GM19455 (cell line): Measurements from ENCODE around the gene ELMOD3.
"Not testable (repeated sequence)": the region's sequence is repeated elsewhere in the genome, so short reads cannot be mapped to it uniquely, and the experiment has no call there.

Source experiments
- ATAC-seq: cut with Tn5 transposase; IDR thresholded peaks from one replicate; pipeline ENCODE4 v1.9.1; 2021; ENCODE audit not compliant: unreplicated experiment

ELMOD3 gene

DNA sequence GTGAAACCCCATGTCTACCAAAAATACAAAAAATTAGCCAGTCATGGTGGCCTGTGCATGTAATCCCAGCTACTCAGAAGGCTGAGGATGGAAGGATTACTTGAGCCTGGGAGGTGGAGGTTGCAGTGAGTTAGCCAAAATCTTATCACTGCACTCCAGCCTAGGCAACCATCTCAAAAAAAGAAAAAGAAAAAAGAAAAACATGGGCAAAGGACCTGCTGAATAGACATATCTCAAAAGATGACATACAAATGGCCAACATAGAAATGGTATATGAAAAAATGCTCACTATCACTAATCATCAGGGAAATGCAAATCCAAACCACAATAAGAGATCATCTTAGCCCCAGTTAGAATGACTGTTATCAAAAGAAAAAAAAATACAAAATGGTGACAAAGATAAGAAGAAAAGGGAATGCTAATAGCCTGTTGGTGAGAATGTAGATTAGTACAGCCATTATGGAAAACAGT, 25.4 kb upstream of the ELMOD3 start:
- ATAC-seq: no peak

DNA sequence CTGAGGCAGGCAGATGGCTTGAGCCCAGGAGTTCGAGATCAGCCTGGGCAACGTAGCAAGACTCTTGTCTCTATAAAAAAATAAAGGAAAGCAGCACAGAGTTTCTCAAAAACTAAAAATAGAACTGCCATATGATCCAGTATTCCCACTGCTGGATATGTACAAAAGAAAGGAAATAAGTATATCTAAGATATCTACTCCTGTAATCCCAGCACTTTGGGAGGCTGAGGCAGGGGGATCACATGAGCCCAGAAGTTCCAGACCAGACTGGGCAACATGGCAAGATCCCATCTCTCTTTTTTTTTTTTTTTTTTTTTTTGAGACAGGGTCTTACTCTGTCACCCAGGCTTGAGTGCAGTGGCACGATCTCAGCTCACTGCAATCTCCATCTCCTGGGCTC, 24.9 kb upstream of the ELMOD3 start:
- ATAC-seq: not testable (repeated sequence)

DNA sequence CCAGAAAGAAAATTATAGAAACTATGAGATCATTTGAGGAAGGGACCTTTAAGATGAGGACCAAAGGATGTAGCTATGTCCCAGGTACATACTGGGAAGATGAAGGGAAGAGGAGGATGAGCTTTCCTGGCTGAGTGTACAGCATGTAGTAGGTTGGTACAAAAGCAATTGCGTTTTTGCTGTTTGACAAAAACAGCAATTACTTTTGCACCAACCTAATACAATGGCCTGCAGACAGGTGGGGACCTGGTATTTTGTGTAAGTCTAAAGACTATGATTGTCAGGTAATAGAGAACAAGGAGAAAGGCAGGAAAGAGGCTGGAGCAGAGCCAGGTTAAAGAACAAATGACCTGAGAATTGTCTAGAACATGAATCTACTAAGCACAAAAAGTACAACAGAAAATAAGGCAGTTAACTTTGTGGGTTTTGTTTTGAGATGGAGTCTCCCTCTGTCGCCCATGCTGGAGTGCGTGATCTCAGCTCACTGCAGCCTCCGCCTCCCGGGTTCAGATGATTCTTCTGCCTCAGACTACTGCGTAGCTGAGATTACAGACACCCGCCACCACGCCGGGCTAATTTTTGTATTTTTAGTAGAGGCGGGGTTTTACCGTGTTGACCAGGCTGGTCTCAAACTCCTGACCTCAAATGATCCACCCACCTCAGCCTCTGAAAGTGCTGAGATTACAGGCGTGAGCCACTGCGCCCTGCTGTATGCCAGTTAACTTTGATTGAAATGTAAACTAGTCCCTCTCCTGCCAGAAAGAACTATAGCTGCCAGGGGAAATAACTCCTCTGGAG, 23.5 kb upstream of the ELMOD3 start:
- ATAC-seq: no peak

DNA sequence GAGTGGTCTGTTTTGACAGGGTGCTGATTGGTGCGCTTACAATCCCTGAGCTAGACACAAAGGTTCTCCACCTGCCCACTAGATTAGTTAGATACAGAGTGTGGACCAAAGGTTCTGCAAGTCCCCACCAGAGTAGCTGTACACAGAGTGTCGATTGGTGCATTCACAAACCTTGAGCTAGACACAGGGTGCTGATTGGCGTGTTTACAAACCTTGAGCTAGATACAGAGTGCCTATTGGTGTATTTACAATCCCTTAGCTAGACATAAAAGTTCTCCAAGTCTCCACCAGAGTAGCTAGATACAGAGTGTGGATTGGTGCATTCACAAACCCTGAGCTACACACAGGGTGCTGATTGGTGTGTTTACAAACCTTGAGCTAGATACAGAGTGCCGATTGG, 20.7 kb upstream of the ELMOD3 start:
- not testable (repeated sequence) for ATAC-seq

DNA sequence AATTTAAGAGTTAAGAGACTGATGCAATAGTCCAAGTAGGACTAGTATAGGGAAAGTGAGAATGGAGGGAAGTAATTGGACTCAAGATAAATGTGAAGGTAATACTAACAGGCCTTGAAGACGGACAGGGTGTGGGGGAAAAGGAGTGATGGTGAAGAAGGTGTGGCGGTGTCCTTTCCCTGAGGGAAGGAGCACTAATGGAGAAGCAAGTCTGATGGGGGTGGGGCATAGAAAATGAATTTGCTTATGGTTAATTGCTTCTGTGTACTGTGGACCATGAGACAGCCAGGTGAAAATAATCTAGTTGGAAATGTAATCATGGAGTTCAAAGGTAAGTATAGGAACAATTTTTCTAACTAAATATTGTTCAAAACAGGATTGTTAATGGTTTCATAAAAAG, 19.6 kb upstream of the ELMOD3 start:
- no peak for ATAC-seq

DNA sequence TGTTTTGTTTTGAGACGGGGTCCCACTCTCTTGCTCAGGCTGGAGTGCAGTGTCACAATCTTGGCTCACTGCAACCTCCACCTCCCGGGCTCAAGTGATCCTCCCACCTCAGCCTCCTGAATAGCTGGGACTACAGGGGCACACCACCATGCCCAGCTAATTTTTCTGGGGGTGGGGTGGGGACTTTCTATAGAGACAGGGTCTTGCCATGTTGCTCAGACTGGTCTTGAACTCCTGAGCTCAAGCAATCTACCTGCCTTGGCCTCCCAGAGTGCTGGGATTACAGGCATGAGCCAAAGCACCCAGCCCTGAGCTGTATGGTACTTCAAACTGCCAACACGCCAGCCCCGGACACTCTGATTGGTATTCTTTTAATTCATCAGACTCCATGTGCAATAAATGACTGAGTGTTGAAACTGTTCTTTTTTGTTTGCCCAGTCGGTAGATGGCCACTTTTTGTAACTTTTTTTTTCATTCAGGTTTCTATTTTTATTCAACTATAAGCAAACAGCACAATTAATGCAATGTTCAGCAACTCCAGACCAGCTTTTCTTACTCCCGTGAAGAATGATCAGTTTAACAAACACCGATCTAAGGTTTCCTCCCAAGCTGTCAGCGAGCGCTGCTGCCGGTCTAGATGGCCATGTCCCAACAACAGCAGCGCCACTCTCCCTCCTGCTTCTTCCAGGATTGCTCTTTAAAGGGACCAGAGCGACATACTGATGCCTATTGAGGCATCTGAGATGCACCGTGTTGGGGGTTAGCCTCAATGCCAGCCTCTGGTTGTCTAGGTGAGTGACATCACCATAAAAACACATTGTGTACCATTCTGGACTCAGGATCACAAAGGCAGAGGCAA, 14.3 kb upstream of the ELMOD3 start:
- ATAC-seq: no peak

DNA sequence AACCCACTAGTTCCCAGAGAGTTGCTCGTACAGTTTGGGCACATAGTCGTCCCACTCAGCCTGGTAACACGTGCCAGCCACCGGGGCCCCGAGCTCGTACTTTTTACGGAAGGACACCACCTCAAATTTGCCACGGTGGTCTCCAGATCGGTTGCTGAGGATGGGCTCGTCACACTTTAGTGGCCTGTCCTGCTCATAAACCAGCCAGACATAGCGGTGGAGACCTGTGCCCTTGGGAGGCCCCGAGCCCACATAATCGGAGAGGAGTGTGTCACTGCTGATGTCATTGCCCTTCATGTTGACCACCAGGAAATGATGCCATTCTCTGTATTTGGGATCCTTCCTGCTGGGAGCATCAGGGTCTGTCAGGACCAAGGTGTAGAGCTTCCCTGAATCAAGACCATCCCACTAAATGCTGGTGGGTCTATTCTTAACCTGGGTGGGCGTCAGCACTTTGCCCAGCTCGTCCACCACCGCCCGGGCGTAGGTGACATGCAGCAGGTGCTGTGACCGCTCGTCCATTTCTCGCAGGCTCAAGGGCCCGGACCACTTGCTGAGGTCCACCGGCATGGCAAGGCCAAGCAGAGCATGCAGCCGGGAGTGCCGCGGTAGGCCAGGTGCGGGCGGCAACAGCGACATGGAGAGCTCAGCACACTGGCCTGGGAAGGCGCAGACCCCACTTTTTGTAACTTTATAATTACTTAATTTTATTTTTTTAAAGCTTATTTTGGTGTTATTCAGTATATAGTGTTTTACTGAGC, 13.1 kb upstream of the ELMOD3 start:
- no peak for ATAC-seq

DNA sequence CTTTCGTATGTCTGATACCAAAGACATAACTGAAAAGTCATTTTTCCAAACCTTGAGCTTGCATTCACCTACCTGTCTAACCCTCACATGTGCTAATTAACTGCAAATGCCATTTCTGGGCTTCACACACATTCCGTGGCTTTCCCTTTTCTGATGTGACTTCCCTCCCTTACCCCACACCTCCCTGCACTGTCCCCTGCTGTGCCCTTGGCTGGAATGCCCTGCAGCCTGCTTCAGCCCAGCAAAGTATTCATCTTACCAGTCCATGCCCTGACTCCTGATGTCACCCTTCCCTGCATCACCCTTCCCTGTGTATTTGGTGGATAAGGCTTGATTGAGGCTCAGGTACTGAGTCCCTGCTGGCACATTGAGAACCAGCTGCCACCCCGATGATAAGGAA, 12.4 kb upstream of the ELMOD3 start:
- no peak for ATAC-seq

DNA sequence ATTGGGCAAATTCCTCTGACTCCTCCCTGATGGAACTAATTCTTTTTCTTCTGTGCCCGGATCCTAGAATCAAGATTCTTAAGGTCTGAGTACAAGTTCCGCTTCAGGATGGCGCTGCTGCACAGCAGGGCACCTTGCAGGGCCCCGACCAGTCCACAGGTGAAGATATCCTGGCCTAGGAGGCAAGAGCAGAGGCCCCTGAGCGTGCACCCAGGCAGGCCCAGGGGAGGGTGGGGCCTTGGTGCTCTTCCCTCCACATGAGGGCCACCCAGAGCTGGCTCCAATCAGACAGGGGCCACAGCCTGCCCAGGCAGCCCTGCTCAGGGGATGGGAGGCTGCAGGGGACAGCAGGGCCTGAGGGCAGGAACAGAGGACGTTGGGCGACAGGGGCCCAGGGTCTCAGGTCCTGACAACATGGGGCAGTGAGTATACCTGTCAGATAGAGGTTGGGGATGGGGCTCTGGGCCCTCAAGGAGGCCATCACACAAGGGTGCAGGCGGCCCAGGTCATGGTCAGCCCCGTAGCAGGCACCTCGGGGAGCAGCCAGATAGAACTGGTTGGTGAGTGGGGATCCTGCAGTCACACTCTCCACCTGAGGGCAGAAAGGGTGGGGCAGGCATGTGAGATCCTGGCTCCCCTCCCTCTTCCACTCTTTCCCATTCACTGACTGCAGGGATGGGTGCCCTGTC, 11.2 kb upstream of the ELMOD3 start:
- ATAC-seq: not testable (repeated sequence)

DNA sequence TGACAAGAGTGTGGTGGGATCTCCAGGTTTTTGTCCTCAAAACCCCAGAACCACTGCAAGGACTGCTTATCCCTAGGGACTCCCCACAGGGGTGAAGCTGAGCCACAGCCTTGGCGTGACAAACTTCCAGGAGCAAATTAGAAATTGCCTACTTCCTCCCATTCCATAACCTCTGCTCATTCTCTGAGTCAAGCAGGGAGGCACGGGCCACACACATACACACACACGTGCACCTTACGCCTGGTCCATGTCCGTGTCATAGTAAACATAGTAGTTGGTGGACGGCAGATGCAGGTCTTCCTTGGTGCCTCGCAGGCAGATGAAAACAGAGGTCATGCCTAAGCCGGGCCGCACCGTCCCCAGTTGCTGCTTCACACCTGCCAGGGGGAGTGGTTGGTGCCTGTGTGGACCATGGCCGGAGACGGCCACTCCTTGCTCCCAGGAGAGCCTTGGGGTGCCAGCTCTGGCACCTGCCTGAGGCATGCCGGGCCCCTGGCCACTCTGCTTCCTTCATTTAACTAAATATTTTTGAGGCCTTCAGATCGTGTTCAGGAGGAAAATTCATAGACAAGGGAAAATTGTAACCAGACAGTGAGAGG, 10.1 kb upstream of the ELMOD3 start:
- no peak for ATAC-seq

DNA sequence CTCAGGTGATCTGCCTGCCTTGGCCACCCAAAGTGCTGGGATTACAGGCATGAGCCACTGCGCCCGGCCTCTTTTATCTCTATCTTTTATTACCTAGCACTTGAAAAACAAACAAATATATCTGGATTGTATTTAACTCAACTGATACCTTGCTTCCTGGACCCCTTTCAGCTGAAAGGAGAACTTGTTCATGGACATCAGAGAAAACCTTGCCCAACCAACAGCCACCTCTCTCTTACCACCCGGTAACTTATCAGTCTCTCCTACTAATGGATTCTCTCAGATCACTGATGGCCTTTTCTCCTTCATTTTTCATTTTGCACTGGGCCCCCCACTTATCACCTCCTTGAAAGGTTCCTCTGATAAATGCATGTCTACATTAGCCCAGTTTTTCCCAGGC, 7.0 kb upstream of the ELMOD3 start:
- no peak for ATAC-seq

DNA sequence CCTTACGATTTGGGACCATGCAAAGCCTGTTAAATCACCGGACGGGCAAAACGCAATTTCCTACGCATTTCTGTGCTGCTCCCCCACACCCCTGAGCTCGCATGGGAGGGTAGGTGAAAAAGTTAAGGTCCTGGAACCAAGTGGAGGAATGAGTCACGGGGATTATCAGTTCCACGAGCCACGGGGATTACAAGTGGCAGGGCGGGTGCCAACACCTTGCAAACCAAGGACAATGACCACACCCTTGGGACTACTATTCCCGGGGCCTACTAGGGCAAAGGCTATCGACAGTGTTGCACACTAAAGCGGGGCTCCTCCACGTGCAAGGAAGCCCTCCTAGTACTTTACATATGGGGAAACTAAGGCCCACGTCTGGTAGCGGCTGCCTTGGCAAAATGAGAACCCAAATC, 688 bp upstream of the ELMOD3 start:
- ATAC-seq: peak; percentile 18

DNA sequence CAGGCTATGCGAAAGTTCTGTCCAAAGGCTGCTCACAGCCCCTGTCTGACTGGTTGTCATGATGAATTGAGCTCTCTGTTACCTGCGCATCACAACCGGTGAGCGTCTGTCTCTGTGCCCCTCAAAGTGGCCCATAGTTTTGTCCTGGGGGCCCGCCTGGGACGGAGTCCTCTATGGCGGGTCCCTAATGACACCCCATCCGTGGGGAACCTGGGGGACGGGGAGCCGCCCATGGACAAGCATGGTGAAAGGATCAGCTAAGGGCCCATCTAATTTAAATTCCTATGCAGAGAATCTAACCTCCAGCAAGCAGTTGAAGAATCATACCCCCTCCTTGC, 473 bp downstream of the ELMOD3 start:
- peak; percentile 3 for ATAC-seq

DNA sequence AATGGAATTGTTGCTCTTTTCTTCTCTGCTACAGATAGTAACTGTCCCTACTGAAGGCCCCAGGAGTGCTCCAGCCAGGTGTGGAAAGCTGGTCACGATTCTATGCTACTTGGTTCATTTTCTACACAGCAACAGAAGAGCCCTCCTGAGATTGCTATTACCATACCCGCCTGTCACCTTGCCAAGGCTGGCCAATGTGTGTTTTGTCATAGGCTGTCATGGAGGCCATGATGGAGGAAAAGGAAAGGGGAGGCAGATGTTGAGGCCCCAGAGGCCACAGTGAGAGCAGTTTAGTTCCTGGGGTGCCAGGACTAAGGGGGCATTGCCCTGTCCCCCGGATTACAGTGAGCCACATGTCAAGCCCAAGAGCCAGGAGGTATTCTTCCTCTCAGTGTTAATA, 952 bp downstream of the ELMOD3 start:
- ATAC-seq: no peak

DNA sequence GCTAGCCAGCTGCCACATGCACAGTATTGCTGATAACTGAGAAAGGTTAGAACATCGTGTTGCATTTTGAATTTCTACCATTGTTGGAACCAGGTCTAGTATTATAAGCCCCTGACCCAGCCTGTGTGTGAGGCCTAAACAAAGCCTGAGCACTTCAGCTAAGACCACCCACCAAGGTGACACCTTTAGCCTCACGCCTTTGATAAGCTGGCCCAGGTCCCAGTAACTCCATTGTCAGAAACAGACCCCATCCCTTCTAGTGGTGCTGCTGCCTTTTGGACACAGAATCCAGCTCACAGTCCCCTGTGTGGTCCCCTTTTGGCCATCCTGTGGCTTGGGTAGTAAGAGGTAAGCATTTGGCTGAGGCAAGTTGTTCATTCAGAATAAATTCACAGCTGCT, 1.6 kb downstream of the ELMOD3 start:
- no peak for ATAC-seq

DNA sequence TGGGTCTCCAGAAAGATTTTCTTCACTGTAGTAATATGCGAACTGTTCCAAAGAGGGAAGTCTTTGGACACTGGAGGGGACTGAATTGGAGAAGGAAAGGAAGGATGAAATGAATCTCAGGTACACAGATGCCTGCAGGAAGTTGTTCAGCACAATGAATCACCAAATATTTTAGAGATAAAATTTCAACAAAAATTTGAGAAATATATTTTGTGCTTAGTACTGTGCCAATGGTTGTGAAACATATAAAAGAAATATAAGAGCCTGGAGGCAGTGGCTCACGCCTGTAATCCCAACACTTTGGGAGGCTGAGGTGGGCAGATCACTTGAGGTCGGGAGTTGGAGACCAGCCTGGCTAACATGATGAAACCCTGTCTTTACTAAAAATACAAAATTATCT, 3.2 kb downstream of the ELMOD3 start:
- ATAC-seq: no peak

DNA sequence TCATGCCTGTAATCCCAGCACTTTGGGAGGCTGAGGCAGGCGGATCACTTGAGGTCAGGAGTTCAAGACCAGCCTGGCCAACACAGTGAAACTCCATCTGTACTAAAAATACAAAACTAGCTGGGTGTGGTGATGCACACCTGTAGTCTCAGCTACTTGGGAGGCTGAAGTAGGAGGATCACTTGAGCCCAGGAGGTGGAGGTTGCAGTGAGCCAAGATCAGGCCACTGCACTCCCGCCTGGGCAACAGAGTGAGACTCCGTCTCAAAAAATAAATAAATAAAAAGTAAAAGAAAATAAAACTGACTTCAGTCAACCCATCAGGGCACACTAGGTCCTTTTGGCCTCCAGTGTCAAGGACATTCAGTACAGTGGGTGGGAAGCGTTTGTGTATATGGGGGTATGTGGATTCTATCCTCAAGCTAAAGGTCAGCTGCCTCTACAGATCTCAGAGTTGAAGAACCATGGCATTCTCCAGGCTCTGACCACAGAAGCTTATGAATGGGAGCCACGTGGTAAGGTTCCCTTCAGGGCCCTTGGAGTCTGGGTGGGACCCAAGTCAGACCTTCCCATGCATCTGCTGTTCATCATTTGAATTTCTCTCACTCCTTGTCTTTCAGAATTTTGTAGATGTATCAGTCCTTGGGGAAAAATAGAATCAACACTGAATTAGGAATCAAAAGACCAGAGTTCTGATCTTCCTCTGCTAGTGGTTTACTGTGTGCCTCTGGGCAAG, 8.3 kb downstream of the ELMOD3 start:
- ATAC-seq: not testable (repeated sequence)

DNA sequence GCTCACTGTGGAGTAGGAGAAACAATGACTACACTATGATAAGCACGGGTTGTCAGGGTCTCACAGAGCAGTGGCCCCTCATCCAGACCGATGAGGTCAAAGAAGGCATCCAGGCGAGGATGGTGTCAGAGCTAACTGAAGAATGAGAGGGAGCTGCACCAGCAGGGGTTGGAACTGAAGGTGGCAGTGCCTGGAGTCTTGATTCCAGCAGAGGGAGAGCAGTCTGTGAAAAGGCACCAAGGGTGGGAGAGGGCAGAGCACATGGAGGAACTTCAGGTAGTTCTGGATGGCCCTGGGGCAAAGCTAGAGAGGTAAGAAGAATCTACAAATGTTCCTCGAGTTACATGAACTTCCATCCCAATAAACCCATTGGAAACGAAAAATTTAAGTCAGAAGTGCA, 12.6 kb downstream of the ELMOD3 start:
- ATAC-seq: no peak

DNA sequence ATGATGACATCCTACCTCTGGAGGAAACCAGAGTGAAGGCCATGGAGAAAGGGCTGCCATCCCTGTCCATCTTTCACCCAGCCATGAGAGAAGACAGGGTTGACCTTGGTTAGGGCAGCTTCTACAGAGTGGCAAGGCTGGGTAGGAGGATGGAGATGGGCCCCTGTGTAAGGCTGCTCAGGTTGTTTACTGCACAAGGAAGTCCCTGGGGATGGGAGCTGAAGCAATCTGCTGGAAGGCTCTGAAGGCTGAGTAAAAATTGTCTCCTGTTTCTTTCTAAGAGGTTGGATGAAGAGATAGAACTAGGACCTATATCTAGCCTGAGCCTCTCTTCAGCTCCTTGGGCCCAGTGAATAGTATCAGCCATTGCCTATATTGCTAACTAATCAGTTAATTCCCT, 14.4 kb downstream of the ELMOD3 start:
- ATAC-seq: no peak

DNA sequence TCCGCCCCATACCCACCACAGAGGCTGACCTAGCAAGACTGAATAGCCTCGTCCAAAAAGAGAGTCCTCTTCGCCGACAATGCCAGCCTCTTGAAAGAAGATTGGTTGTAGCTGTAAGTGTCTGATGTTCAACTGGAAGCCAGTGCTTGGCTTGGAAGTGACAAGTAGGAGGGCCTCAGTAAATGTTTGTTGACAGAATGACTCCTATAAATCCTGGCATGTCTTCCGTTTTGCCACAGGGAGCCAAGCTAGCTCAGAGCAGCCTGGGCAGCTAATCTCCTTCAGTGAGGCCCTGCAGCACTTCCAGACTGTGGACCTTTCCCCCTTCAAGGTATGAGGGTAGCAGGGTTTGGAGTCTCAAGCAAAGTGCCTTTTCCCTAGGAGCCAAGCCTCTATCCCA, 14.9 kb downstream of the ELMOD3 start:
- no peak for ATAC-seq
